NCI-H2196 (cell line): ENCODE measurements around the gene ADGRL2.

Experiments
- DNase-seq: peaks from one replicate; lab custom pipeline; 2025; ENCODE audit not compliant: unreplicated experiment; lab: John Stamatoyannopoulos, UW

The ADGRL2 gene

DNA sequence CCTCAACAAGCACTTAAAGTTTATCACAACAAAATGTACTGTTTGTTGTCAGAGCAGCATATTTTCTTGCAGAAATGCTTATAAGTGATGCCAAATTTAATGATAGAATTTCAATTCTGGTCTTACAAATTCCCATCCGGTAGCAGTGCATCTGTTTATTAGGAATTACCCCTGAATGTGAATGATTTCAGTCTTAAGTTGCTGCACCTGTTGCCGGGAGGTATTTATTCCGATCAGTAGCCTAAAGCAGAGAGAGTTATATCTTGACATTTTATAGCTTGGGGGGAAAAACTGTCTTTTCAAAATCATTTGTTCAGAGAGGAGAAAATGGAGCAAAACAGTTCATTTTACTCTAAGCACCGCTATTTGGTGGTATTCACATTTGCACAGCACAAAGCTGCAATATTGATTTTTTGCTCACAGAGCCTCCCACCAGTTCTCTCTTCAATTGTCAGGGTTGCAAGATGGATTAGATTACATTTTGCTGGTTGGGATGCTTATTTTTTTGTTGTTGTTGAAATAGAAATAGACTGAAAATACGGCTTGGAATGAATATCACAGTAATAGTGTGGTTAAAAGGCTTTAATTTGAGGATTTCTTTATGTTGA is 98.6 kb downstream of the ADGRL2 start:
- no peak for DNase-seq

DNA sequence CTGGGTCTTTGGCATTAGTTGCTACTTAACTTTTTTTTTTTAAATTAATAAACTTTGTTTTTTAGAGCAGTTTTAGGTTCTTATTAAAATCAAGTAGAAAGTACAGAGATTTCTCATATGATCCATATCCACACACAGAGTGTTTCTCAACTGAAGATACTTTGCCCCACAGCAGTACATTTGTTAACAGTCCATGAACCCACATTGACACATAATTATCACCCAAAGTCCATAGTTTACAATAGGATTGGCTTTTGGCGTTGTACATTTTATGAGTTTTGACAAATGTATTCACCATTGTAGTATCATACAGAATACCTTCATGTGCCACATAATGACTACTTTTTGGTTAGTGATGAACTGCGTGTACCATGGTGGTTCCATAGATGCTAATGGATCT is 106.8 kb downstream of the ADGRL2 start:
- no peak for DNase-seq

DNA sequence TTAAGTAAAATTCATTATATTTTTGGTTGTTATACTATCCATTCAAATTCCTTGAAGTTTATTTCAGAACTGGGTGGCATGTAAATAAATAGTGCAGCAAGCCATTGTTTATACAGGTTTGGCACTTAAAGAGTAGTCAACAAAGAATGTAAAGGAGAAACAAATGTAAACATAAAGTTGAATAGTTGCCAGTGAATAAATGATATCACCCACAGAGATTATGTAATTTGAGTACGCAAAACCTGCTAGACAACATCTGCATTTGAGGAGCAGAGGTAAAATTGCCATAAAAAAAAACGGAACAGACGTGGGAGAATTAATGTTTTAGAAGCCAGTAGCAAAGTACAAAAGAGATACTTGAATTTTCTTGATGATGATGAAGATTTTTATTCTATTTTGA is 111.6 kb downstream of the ADGRL2 start:
- peak; percentile 16 for DNase-seq

DNA sequence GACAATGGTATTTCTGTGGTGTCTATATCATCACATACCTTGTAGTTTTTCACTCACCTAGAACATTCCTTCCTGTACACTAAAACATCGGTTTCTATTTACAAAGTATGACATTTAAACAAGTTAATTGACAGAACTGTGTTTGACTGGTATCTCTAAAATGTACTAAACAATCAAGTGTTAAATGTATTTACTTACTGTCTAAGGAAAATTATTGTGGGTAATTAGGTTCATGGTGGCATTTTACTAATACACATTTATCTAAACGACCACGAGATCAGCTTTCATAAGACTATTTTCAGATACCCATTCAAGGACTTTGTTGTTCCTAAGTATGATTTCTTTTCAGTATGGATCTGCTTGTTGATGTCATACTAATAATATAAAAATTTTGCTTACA is 115.2 kb downstream of the ADGRL2 start:
- DNase-seq: no peak

DNA sequence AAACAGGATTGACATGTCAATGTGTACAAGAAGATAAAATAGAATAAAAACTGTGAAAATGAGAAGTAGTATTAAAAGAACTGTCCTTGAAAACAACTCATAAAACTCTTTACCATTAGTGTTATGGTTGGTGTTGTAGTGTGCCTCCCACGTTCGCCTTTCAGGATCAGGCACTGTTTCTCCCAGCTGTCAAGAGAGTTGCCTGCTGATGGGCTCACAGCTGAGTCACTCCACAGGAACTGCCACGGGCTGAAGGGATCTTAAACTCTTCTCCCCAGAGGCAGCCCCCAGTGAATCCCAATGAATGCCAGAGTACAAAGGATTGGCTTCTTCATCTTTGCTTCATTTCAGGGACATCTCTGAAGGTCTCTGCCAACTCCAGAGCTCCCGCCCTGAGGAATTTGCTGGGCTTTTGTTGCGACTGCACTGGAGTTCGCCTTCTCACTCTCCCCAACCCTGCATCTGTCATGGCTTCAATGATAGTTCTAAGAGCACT is 119.6 kb downstream of the ADGRL2 start:
- no peak for DNase-seq

DNA sequence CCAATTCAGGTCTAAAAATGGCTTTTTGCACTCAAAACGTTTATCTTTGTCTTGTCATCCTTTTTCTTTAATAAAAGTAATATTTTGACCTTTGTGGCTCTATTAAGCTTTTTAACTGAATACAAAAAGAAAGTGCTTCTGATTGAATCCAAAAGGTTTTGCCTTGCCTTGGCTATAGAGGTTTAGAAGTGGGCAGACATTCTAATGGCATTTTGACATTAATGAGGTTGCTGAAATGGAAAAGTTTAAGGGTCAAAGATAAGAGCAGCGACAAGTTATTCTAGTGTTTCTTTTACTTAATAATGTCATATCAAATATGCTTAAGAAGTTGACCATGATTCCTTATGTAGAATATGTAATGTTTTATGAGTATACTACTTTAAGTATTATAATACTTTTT is 120.2 kb downstream of the ADGRL2 start:
- no peak for DNase-seq

DNA sequence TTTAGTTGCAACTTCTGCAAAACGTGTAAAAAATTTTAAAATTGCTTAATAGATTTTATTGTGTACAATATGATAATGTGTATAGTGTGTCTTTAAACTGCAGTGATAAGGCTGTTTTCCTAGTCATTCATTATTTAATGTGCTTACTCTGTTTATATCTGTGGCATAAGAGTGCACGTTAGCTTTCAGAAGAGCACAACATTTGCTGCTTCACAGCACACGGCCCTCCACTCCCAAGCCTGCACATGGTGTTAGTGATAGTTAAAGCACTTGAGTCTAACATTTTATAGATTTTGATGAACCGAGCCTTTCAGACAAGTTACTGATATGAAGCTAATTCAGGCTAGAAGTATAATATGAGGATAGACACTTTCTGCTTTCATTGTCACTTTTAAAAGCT is 120.6 kb downstream of the ADGRL2 start:
- DNase-seq: no peak

DNA sequence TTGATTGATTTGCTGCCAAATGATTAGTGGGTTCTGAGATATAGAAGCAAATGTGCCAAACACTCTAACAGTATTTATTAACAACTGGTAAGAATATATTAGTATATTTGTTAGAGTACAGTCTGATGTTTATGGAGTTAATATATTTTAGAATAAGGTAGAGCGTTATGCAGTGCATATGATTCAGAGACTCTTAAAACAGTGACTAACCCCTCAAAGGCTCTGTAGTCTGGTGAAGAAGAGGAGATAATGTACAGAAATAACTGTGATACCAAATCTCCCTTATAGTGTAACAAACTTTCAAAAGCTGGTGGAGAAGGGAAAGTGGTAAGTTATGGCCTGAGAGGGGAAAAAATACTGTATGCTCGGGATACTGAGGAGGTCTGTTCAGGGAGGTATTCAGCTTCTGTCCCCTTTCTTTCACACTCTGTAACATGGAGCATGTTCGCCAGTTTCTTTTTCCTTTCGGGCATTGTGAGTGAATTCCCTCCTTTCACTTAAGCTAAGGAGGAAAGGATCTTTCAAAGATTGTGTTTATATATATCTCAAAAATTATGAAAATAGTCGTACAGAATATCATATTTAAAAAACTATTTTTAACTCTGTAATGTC is 121.2 kb downstream of the ADGRL2 start:
- DNase-seq: no peak

DNA sequence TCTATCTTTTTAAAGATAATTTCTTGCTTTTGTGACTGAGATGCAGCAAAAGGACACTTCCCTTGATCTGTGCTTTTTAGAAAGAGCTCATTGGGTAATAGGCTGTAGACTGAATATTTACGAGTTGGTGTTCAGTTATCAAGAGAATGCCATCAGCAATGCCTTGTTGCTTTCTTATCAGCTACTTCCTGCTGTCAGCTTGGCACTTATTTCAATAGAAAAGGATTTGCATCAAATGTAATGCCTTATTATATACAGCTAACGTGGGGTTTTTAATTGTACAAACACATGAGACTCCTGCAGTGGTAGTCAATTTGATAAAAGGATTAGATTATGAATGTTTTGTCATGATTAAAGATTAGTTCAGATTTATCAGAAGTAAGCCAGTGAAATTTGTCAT is 122.2 kb downstream of the ADGRL2 start:
- DNase-seq: no peak

DNA sequence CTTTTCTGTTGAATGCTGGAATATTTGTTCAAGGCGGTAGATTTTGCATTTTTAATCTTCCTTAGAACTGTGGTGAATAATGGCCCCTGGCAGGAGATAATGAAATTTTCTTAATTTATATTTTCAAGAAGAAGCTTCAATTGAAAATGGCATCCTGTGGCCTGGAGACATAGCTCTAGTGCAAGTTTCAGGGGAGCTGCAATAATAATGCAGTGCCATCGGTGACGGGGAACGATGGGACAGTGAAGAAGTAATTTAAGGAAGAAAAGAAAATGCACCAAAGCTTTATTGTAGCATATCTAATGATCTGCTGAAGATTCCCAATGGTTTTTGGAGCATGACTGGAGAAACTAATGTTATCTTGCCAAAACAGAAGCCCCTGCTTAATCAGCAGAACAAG is 128.4 kb downstream of the ADGRL2 start:
- DNase-seq: no peak

DNA sequence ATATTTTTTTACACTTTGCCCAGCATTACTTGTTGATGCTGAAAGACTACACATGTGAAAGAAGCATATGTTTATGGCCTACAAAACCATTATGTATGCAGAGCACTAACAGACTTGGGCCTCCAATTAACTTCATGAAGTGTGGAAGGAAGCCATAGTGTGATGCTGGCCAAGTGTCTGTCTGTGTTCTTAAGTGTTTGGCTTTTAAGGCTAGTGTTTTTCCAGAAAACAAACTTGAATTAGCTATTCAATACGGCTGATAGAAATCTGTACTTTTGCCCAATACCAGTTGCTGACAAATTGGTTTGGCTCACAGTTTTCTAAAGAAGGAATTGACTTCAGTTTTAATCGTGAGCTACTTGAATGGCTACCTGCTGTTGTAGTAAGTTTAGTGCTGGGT is 136.1 kb downstream of the ADGRL2 start:
- no peak for DNase-seq

DNA sequence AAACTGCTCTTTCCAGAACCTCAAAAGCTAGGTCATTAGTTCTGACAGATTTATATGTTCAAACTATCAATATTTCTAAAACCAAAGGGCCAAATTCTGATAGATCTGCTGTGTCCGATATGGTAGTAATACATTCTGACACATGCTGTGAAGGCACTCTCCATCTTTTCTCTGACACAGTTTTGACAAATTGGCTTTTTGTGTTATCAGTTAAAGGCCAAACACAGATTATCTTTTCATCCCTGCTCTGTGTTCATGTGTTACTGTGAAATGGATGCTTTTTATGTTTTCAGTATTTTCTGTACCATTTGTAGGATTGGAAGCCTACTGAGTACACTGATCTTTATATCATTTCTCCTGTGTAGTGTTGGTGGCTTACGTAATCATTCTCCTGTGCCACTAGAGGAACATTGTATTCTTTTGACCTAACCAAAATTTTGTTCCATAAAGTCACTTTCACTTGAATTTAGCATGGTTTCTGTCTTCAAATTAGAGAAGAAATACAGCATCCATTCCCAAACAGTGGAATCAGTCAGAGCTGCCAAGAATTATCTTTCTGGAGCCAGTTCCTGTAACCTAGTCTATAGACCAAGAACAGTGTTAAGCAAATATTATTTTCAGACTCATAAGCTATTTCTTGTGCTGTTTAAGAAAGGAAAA is 137.2 kb downstream of the ADGRL2 start:
- DNase-seq: no peak

DNA sequence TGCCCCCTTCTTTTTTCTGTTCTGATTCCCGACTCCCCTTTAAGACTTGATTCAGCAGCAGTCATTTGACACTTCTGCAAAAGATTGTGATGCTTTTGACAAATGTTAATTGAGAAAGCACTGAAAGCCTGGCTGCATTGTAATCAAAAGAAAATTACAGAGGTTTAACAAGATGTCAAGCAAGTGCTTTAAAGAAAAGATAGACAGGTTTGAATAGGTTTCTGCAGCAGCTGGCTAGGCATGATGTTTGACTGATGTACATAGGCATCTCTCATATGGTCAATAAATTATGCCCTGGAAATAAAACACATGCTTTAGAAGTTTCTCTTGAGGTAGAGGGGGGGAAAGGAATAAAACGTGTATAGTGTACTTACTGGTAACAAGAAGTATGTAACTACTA is 147.8 kb downstream of the ADGRL2 start:
- no peak for DNase-seq

DNA sequence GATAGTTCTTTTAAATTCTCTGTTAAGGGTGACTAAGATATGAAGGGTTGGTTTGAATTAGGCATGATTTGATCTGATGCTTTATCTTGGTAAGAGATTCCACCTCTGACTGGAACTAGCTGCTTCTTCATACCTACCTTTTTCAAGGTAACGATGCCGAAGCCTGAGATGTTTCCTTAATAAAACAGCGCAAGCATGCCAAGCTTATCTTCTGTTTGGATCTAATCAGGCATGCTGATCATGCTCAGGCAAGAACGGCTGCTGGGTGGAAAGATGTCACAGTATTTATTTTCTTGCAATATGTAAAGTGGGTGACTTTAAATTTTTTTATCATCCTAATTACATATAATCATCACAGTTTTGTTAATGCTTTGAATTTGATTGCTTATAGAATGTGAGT is 148.7 kb downstream of the ADGRL2 start:
- DNase-seq: no peak

DNA sequence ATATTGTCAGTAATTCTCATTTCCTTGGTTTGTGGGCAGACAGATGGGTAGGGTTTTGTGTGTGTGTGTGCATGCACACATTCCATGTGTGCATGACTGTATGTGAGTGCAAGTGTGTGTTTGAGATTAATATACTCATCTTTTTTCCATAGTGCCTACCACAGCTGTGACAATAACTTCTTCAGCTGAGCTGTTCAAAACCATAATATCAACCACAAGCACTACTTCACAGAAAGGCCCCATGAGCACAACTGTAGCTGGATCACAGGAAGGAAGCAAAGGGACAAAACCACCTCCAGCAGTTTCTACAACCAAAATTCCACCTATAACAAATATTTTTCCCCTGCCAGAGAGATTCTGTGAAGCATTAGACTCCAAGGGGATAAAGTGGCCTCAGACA is 149.3 kb downstream of the ADGRL2 start:
- no peak for DNase-seq

DNA sequence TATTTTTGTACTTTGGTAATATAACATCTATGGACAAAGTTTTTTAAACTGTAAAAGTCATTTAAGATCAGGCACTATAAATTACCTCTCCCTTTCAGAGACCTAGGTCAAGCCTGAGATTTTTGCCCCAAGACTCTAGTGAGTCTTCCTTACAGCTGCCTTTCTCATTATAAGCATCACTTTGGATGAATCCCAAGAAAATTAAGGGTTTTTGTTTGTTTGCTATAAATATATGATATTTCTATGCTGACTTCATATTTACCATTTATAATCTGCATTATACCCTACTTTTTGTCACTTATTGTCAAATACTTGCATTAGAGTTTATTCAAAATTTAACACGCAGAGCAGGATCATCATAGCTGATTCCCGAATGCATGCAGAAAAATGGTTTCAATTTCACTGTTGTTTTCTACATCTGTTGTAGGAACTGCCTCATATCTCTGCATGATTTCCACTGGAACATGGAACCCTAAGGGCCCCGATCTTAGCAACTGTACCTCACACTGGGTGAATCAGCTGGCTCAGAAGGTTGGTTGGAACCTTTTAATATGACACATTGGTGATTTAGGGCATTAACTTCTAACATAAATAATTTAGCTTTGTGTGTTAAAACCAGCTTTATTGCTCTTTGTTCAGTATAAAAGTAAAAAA is 150.0 kb downstream of the ADGRL2 start:
- DNase-seq: no peak

DNA sequence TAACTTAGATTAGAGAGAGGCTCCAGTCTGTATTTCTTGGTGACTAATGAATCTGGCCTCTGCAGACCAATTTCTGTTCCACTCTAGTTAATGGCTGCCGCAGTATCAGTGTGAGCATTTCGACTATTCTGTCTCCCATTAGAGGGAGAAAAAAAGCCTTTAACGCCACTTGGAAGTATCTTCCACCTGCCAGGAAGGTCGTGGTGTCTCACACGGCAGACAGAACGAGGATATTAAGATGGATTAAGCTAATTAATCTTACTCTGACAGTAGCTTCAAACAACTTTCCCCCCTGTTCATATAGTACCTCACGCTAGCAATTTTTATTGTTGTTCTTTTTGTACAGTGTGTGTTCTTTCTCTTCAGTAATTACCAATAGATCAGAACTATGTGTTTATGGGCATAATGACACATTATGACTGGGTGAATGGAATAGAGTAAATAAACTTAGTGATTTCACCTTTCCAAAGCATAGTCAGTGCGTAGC is 153.8 kb downstream of the ADGRL2 start:
- no peak for DNase-seq

DNA sequence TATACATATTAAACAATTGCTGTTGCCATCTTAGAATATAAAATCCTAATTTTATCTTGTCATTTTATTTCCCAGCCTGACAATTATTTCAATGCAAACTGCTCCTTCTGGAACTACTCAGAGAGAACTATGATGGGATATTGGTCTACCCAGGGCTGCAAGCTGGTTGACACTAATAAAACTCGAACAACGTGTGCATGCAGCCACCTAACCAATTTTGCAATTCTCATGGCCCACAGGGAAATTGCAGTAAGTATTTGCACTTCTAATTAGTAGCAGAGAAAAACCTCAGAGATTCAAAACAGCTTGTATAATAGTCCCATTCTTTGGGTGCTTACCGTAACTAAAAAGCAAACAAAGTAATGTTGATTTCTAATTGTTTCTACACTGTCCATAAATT is 167.2 kb downstream of the ADGRL2 start:
- no peak for DNase-seq

DNA sequence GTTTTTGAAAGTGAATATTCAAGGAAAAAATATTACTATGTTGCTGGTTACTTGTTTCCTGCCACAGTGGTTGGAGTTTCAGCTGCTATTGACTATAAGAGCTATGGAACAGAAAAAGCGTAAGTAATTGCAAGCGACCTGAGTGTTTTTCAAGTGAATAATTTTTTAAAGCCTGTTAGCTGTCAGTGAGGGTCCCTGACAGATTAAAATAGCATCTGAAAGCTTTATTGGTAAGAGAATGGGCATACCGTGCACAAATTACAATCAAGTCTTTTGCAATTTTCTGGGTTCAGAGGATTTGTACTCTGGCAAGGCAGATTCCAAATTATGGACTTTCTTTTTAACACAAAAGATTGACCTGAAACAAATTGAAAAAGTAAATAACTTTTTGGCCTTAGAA is 169.7 kb downstream of the ADGRL2 start:
- DNase-seq: no peak

DNA sequence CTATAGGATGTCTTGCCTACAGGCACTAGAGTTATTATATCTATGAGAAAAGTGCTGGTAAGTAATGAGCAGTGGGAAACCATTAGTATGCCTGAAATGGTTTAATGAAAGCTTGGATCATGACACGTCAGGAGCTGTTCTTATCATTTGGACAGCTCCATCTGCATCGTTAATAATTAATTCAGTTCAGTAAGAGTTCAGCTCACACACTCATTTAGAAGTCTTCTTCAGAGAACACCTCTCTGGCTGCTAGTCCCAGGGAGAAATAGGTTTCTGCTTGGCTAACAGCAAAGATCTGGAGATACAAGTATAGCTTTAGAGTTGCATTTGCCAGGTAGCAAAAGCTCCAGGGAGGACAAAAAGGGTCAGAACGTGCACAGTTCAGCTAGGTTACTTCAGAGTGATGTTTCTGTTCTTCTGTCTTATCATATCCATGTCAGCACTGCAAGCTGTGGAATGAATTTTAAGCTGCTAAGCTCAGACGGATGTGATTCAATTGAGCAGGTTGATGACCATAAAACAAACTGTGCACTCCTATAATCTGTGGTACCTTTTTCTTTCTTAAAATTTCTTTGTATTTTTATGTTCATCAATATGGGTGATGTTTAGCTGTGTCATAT is 173.6 kb downstream of the ADGRL2 start:
- no peak for DNase-seq

DNA sequence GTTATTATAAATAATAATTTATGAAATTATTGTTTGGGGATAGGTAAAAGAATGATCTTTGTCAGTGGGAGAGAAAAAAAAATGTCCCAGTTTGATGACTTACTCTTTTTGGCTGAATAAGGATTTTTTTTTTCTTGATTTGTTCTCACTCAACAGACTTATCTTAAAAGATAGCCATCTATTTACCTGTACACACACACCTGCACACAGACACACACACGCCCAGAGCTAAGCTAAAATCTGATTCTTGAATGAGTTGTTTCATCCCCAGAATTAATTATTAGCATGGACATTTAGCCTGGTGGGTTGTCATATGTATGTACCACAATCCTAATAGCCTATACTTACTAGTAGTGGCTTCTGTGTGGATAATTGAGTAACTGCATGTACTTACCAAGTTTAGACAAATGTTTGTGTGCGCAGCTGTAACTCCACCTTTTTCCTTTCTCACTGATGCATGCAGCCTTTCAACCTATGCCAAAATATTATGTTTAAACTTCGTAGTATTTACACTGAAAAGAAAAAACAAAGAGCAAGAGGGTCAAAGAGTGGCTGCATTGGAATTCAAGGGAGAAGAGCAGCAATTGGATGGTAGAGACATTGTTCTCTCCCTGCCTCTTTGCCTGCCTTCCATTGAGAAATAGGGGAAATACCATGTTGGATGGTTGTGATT is 174.3 kb downstream of the ADGRL2 start:
- peak; percentile 38 for DNase-seq
